ES-I3 (cell line): Measurements from ENCODE around the gene SLC35B2.

Source experiments
- H3K36me3 ChIP-seq: 2 replicates; pipeline ENCODE4 v1.6.1; 2013; ENCODE audit warnings: mild to moderate bottlenecking, low read length, control low read depth, moderate library complexity; ENCODE audit not compliant: insufficient read depth
- H3K4me1 ChIP-seq: 2 replicates; pipeline ENCODE4 v1.6.1; 2013; ENCODE audit warnings: mild to moderate bottlenecking, control low read depth, low read length; ENCODE audit not compliant: insufficient read depth
- H3K9ac ChIP-seq: 2 replicates; pipeline ENCODE4 v1.6.1; 2013; ENCODE audit warnings: low read depth, mild to moderate bottlenecking, low read length, moderate library complexity
- H3K9me3 ChIP-seq: 2 replicates; pipeline ENCODE4 v1.6.1; 2013; ENCODE audit warnings: mild to moderate bottlenecking, low read length, moderate library complexity; ENCODE audit not compliant: control insufficient read depth, insufficient read depth

The SLC35B2 gene

GRCh38 chr6:44211284-44211683, 46.0 kb downstream of the SLC35B2 start:
- Histone ChIP-seq H3K9ac (no peak overlapping the region), H3K4me1 (peaks cover 7% of the 10 kb centered on the region), H3K36me3 (no peaks in the 10 kb centered on the region), H3K9me3 (no peaks in the 10 kb centered on the region)

GRCh38 chr6:44207966-44208365, 49.4 kb downstream of the SLC35B2 start:
- Histone ChIP-seq H3K9ac (no peak overlapping the region), H3K4me1 (peaks cover 17% of the 10 kb centered on the region), H3K9me3 (no peaks in the 10 kb centered on the region), H3K36me3 (no peaks in the 10 kb centered on the region)
